HG03159 (cell line): ENCODE data around the gene HECW1.

Experiments
- ATAC-seq: cut with Tn5 transposase; IDR thresholded peaks from one replicate; pipeline ENCODE4 v1.9.1; 2021; ENCODE audit warnings: mild to moderate bottlenecking, moderate library complexity; ENCODE audit not compliant: unreplicated experiment

Gene HECW1

DNA sequence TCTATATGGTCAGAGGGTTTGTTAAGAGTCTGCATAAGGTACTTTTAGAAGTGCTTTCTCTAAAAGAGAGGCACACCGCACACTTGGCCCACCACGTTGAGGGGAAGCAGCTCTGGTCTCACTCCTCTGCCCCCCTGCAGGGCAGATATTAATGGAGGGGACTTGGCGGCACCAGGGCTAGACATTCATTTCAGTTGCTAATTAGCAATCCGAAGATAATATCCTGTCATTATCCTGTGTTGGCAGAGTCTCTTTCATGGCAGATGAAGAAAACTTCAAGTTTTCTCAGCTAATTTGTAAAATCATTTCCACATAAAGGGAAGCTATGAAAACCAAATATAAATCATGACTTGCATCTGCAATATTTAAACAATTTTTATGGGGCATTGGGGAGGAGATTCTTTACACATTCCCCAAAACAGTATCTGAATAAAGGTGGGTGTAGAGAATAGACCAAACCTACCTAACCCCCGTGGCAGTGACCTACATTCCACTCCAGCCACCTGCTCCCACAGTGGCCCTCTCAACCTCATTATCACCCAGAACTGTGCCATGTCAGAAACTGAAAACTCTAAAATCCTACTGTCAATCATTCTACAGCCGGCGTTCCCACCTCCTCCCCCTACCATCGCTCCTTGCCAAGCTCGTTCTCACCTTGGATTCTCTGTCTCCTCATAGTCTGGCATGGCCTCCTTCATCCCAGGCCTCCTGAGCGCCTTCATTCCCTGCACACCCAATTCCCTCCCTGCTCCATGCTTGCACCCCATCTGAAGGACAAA, 416.3 kb downstream of the HECW1 start:
- ATAC-seq = no peak

GRCh38 chr7:43530553-43531410, 418.3 kb downstream of the HECW1 start:
- ATAC-seq = no peak

- no peak for ATAC-seq
Observed at GRCh38 chr7:43531700-43532099, 419.3 kb downstream of the HECW1 start.

DNA sequence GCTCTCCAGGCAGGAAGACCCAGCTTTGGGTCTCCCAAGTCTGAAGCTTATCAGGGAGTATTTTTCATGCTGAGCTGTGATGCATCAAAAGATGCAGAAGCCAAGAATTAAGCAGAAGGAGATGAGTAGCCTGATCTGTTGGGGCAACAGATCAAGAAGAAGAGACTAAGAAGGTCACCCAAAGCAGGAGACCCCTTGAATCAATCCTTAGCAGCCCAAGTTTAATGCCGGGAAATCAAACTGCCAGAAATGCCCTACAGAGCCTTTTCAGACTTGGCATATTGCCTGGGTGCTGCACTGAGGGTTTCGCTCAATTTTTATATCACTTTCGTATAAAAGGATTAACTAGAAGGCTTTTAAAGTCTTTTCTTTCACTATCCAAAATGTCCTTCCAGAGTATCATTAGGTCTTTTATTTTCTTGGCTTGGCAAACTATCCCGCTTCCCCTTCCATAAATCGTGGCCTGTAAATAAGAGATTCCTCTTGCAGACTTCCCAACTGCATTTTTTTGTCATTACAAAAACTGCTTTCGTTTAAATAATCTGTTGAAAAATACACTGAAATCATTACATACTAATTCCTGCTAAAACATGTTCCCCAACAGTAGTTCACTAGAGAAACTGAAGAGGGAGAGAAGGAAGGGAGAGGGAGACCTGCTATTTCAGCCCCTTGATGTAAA, 421.5 kb downstream of the HECW1 start:
- no peak for ATAC-seq

GRCh38 chr7:43535031-43535451, 422.6 kb downstream of the HECW1 start:
- no peak for ATAC-seq

GRCh38 chr7:43535810-43536585, 423.6 kb downstream of the HECW1 start:
- no peak for ATAC-seq

DNA sequence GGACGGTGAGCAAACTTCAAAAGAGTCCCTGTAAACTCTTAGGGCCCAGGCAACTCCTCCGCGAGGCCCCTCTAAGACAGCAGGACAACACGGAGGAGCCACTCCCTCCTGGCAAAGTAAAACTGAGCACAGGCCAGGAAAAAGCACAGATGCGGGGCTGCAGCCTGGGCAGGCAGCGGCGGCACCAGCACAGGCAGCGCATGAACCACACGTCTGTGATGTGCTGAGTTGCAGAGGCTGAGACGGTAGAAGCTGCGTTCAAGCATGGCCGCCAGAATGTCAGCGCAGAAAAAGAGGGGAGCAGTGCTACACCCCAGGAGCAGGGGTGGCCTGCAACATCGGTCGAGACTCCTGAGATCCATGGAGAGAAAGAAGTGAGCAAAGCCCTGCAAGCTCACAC, 424.3 kb downstream of the HECW1 start:
- ATAC-seq = no peak

- no peak for ATAC-seq
Observed at GRCh38 chr7:43537765-43538403, 425.4 kb downstream of the HECW1 start.

DNA sequence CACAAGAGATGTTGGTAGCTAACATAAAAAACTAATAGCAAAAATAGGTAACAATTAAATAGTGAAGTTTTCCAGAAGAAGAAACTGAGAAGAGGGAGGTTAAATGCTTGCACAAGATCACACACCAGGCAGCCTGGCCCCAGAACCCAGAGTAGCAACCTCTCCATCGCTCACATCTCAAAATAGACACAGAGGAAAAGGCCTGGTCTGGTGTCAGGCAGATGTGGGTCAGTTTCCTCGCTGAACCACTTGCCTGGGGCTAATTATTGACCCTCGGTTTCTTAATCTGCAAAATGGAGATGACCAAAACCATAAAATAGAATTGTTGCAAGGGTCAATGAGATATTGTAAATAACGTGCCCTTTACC, 425.9 kb downstream of the HECW1 start:
- ATAC-seq = no peak

GRCh38 chr7:43540471-43540870, 428.0 kb downstream of the HECW1 start:
- no peak for ATAC-seq

DNA sequence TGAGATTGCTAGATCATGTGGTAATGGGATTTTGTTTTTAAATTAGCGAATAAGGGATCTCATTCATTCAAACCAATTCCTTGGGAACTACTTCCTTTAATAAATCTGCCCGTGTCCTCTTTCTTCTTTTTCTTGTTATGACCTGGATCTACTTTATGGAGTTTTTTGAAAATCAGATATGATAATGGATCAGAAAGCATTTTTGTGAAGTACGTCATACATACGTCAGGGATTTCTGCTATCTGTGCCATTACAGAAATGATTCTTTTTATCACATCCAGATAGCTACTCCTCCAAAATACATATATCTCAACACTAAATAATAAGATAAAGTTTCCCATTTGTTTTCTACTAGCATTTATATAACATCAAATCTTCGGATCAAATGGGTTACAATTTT, 430.3 kb downstream of the HECW1 start:
- ATAC-seq = no peak

GRCh38 chr7:43546231-43546630, 433.8 kb downstream of the HECW1 start:
- no peak for ATAC-seq

GRCh38 chr7:43550427-43550826, 438.0 kb downstream of the HECW1 start:
- ATAC-seq = no peak

GRCh38 chr7:43552122-43552521, 439.7 kb downstream of the HECW1 start:
- no peak for ATAC-seq

GRCh38 chr7:43553999-43554398, 441.6 kb downstream of the HECW1 start:
- no peak for ATAC-seq

GRCh38 chr7:43554423-43554822, 442.0 kb downstream of the HECW1 start:
- no peak for ATAC-seq

GRCh38 chr7:43557831-43558495, 445.5 kb downstream of the HECW1 start:
- no peak for ATAC-seq

- no peak for ATAC-seq
Observed at GRCh38 chr7:43559171-43559945, 446.9 kb downstream of the HECW1 start.

- ATAC-seq = no peak
Observed at GRCh38 chr7:43559946-43560335, 447.5 kb downstream of the HECW1 start.
